ENCODE measurements around the gene ATF6.
A peak's percentile ranks its signal among the peaks of the same experiment; 100 is the strongest.
"Not testable (repeated sequence)": the region's sequence is repeated elsewhere in the genome, so short reads cannot be mapped to it uniquely, and the experiment has no call there.

ATF6 gene

GRCh38 chr1:161735837-161736236 is 30.3 kb upstream of the ATF6 start:
- no peak for DNase-seq (ENCODE audit: low read depth in 2 of 2)

- DNase-seq (ENCODE audit: low read depth in 2 of 2), result no peak
Measured at GRCh38 chr1:161736335-161736969, 29.7 kb upstream of the ATF6 start.

- no peak for DNase-seq (ENCODE audit: low read depth in 2 of 2)
Measured at GRCh38 chr1:161737625-161738024, 28.5 kb upstream of the ATF6 start.

- DNase-seq (ENCODE audit: low read depth in 2 of 2), result no peak
Measured at GRCh38 chr1:161738627-161739287, 27.4 kb upstream of the ATF6 start.

GRCh38 chr1:161739865-161740566 is 26.1 kb upstream of the ATF6 start:
- no peak for DNase-seq (ENCODE audit: low read depth in 2 of 2)

- no peak for DNase-seq (ENCODE audit: low read depth in 2 of 2)
Measured at GRCh38 chr1:161740921-161741320, 25.2 kb upstream of the ATF6 start.

GRCh38 chr1:161743231-161743630 is 22.9 kb upstream of the ATF6 start:
- DNase-seq (ENCODE audit: low read depth in 2 of 2), result no peak

GRCh38 chr1:161747801-161748200 is 18.3 kb upstream of the ATF6 start:
- no peak for DNase-seq (ENCODE audit: low read depth in 2 of 2)

GRCh38 chr1:161749509-161750407 is 16.4 kb upstream of the ATF6 start, which contains the start of gene DUSP12:
Gene DUSP12 (plus strand): TSS chr1:161749786. CDS start chr1:161749802, 16 bp downstream.
- peak; percentile 75 for DNase-seq (ENCODE audit: low read depth in 2 of 2)

GRCh38 chr1:161763522-161764098 is 2.5 kb upstream of the ATF6 start:
- DNase-seq (ENCODE audit: low read depth in 2 of 2), result peak in 1 of 2 donors; percentile 48

GRCh38 chr1:161768461-161768860 is 2.3 kb downstream of the ATF6 start:
- DNase-seq (ENCODE audit: low read depth in 2 of 2), result no peak

- DNase-seq (ENCODE audit: low read depth in 2 of 2), result no peak
Measured at GRCh38 chr1:161768986-161769672, 3.0 kb downstream of the ATF6 start.

GRCh38 chr1:161769673-161770045 is 3.5 kb downstream of the ATF6 start:
- not testable (repeated sequence) for DNase-seq (ENCODE audit: low read depth in 2 of 2)

GRCh38 chr1:161770250-161770649 is 4.1 kb downstream of the ATF6 start:
- no peak for DNase-seq (ENCODE audit: low read depth in 2 of 2)

GRCh38 chr1:161771161-161771560 is 5.0 kb downstream of the ATF6 start:
- DNase-seq (ENCODE audit: low read depth in 2 of 2), result no peak

GRCh38 chr1:161771973-161772372 is 5.9 kb downstream of the ATF6 start:
- no peak for DNase-seq (ENCODE audit: low read depth in 2 of 2)

GRCh38 chr1:161772397-161772796 is 6.3 kb downstream of the ATF6 start:
- DNase-seq (ENCODE audit: low read depth in 2 of 2), result no peak

GRCh38 chr1:161773791-161774190 is 7.7 kb downstream of the ATF6 start:
- no peak for DNase-seq (ENCODE audit: low read depth in 2 of 2)

GRCh38 chr1:161777261-161777660 is 11.1 kb downstream of the ATF6 start:
- no peak for DNase-seq (ENCODE audit: low read depth in 2 of 2)

GRCh38 chr1:161778522-161778921 is 12.4 kb downstream of the ATF6 start:
- no peak for DNase-seq (ENCODE audit: low read depth in 2 of 2)

- no peak for DNase-seq (ENCODE audit: low read depth in 2 of 2)
Measured at GRCh38 chr1:161779393-161779792, 13.3 kb downstream of the ATF6 start.

Data from stimulated activated CD4-positive, alpha-beta T cell treated with anti-CD3 and anti-CD28 coated beads, Interleukin-1b, Interleukin-23, amount 100 ng/mL, for 4 hours (primary cell).